ENCODE results near the gene FXYD7. TPM values are rescaled to one million over a fixed set of nuclear protein-coding genes. Genes with fewer than 3 reads are reported as not detected.

Gene FXYD7
- polyA plus RNA-seq, 1 donor (not counting 4 experiments of a cell fraction or from before 2014, with no cell fraction given) = not detected

- Histone ChIP-seq H4K20me1 (ENCODE audit: control insufficient read depth, extremely low read depth, insufficient read depth, low read length) (no peaks in the 10 kb centered on the region), H3K9me1 (ENCODE audit: control insufficient read depth, extremely low read depth, insufficient read depth, low read length) (no peaks in the 10 kb centered on the region), H3K4me1 (ENCODE audit: control insufficient read depth, extremely low read depth, insufficient read depth, low read length) (peaks cover 20% of the 10 kb centered on the region), H3K4me2 (ENCODE audit: control insufficient read depth, extremely low read depth, insufficient read depth, low read depth, low read length) (no peak overlapping the region), H3K27ac (ENCODE audit: control insufficient read depth, insufficient read depth, low read length) (no peak overlapping the region), H3K27me3 (ENCODE audit: control insufficient read depth, extremely low read depth, insufficient read depth, low read length) (no peaks in the 10 kb centered on the region), H2AFZ (ENCODE audit: control insufficient read depth, low read length) (no peak overlapping the region), H3K9me3 (ENCODE audit: control insufficient read depth, low read depth, low read length) (no peaks in the 10 kb centered on the region), H3K36me3 (ENCODE audit: control insufficient read depth in 2 of 2, extremely low read depth in 1 of 2, insufficient read depth in 2 of 2, low read length in 2 of 2) (no peaks in the 10 kb centered on the region), H3K9ac (ENCODE audit: control insufficient read depth, extremely low read depth, insufficient read depth, low read length) (no peak overlapping the region), H3K79me2 (ENCODE audit: control insufficient read depth, insufficient read depth, low read length) (no peaks in the 10 kb centered on the region), H3K4me3 (ENCODE audit: control insufficient read depth in 2 of 3, extremely low read depth in 1 of 3, insufficient read depth in 2 of 3, low read depth in 1 of 3, low read length in 3 of 3) (no peak overlapping the region)
- DNase-seq (ENCODE audit: low read depth, low spot score) (no peak), FAIRE-seq (no peak)
- dilution Hi-C loops (cut with MboI; ENCODE audit: extremely low pct_ligation_motif_present, low sequenced_read_pairs) = no loop called here
- TF ChIP-seq, protein P1, sequence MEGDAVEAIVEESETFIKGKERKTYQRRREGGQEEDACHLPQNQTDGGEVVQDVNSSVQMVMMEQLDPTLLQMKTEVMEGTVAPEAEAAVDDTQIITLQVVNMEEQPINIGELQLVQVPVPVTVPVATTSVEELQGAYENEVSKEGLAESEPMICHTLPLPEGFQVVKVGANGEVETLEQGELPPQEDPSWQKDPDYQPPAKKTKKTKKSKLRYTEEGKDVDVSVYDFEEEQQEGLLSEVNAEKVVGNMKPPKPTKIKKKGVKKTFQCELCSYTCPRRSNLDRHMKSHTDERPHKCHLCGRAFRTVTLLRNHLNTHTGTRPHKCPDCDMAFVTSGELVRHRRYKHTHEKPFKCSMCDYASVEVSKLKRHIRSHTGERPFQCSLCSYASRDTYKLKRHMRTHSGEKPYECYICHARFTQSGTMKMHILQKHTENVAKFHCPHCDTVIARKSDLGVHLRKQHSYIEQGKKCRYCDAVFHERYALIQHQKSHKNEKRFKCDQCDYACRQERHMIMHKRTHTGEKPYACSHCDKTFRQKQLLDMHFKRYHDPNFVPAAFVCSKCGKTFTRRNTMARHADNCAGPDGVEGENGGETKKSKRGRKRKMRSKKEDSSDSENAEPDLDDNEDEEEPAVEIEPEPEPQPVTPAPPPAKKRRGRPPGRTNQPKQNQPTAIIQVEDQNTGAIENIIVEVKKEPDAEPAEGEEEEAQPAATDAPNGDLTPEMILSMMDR (optimal IDR thresholded peaks at IDR 0.05 in 1 of 3, IDR thresholded peaks at IDR 0.05 in 1 of 3, conservative IDR thresholded peaks at IDR 0.05 in 1 of 3; ENCODE audit: extremely low read depth in 1 of 3, insufficient read depth in 2 of 3, low read length in 3 of 3) = no peak
- no peak for TF ChIP-seq EZH2 (IDR thresholded peaks at IDR 0.05; ENCODE audit: low read length)
These were observed 38.7 kb upstream of the FXYD7 start for GRCh38 chr19:35104361-35104760.

DNA sequence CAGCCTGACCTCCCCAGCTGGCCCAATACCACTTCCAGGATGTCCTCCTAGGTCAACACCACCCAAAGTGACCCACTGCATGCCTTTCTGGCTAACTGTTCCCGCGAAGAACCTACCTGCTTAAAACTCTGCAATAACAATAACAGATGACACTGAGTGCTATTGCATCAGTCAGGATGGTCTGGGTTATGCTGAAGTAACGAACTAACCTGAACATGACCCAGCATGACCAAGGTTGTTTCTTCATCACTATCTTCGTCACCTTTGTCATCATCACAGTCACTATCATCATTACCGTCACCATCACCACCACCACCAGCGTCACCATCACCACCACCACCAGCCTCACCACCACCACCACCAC, 38.0 kb upstream of the FXYD7 start:
- no peak overlapping the region for H3K4me2 ChIP-seq (ENCODE audit: control insufficient read depth, extremely low read depth, insufficient read depth, low read depth, low read length)
- no peaks in the 10 kb centered on the region for H3K9me3 ChIP-seq (ENCODE audit: control insufficient read depth, low read depth, low read length)
- H3K27ac ChIP-seq (ENCODE audit: control insufficient read depth, insufficient read depth, low read length) = no peak overlapping the region
- no peak overlapping the region for H3K9ac ChIP-seq (ENCODE audit: control insufficient read depth, extremely low read depth, insufficient read depth, low read length)
- H3K4me3 ChIP-seq (ENCODE audit: control insufficient read depth in 2 of 3, extremely low read depth in 1 of 3, insufficient read depth in 2 of 3, low read depth in 1 of 3, low read length in 3 of 3) = no peak overlapping the region
- no peaks in the 10 kb centered on the region for H4K20me1 ChIP-seq (ENCODE audit: control insufficient read depth, extremely low read depth, insufficient read depth, low read length)
- no peaks in the 10 kb centered on the region for H3K9me1 ChIP-seq (ENCODE audit: control insufficient read depth, extremely low read depth, insufficient read depth, low read length)
- no peaks in the 10 kb centered on the region for H3K79me2 ChIP-seq (ENCODE audit: control insufficient read depth, insufficient read depth, low read length)
- DNase-seq (ENCODE audit: low read depth, low spot score) (no peak), FAIRE-seq (no peak)
- dilution Hi-C loops (cut with MboI; ENCODE audit: extremely low pct_ligation_motif_present, low sequenced_read_pairs) = no loop called here
- H3K36me3 ChIP-seq (ENCODE audit: control insufficient read depth in 2 of 2, extremely low read depth in 1 of 2, insufficient read depth in 2 of 2, low read length in 2 of 2) = no peaks in the 10 kb centered on the region
- no peak for TF ChIP-seq EZH2 (IDR thresholded peaks at IDR 0.05; ENCODE audit: low read length)
- TF ChIP-seq, protein P1 (optimal IDR thresholded peaks at IDR 0.05 in 1 of 3, IDR thresholded peaks at IDR 0.05 in 1 of 3, conservative IDR thresholded peaks at IDR 0.05 in 1 of 3; ENCODE audit: extremely low read depth in 1 of 3, insufficient read depth in 2 of 3, low read length in 3 of 3) = no peak
- no peak overlapping the region for H2AFZ ChIP-seq (ENCODE audit: control insufficient read depth, low read length)
- peaks cover 27% of the 10 kb centered on the region for H3K4me1 ChIP-seq (ENCODE audit: control insufficient read depth, extremely low read depth, insufficient read depth, low read length)
- no peaks in the 10 kb centered on the region for H3K27me3 ChIP-seq (ENCODE audit: control insufficient read depth, extremely low read depth, insufficient read depth, low read length)
